ENCODE measurements around the gene PRKG1.

GRCh38 chr10:52146766-52147165 is 1072.5 kb downstream of the PRKG1 start:
- TF ChIP-seq CTCF (IDR thresholded peaks at IDR 0.05; ENCODE audit: insufficient read depth, low read length, poor library complexity, severe bottlenecking) (no peak), EZH2phosphoT487 (conservative IDR thresholded peaks at IDR 0.05; ENCODE audit: low read length) (no peak)
